ENCODE measurements around the gene LRIT2. TPM values are rescaled to one million over a fixed set of nuclear protein-coding genes. Genes with fewer than 3 reads are reported as not detected.

LRIT2 gene
- total RNA-seq, 1 experiment from 2014 or later: not detected

- Mint-ChIP-seq H3K4me3 (ENCODE audit: unreplicated experiment) (no peak overlapping the region), H3K9me3 (ENCODE audit: unreplicated experiment) (no peaks in the 10 kb centered on the region), H3K4me1 (ENCODE audit: insufficient read depth, unreplicated experiment) (peaks cover 8% of the 10 kb centered on the region), H3K27me3 (ENCODE audit: insufficient read depth, unreplicated experiment) (peaks cover 14% of the 10 kb centered on the region), H3K27ac (ENCODE audit: low read depth, unreplicated experiment) (no peak overlapping the region), H3K36me3 (ENCODE audit: insufficient read depth, unreplicated experiment) (no peaks in the 10 kb centered on the region)
- CTCF ChIA-PET: interaction anchor here (0.6 to 8.5 kb wide), 24 partner anchors 9 to 499 kb away, joined by 3 to 164 read pairs (median 4); no protein-coding TSS in a partner anchor
- TF ChIP-seq, protein P1, sequence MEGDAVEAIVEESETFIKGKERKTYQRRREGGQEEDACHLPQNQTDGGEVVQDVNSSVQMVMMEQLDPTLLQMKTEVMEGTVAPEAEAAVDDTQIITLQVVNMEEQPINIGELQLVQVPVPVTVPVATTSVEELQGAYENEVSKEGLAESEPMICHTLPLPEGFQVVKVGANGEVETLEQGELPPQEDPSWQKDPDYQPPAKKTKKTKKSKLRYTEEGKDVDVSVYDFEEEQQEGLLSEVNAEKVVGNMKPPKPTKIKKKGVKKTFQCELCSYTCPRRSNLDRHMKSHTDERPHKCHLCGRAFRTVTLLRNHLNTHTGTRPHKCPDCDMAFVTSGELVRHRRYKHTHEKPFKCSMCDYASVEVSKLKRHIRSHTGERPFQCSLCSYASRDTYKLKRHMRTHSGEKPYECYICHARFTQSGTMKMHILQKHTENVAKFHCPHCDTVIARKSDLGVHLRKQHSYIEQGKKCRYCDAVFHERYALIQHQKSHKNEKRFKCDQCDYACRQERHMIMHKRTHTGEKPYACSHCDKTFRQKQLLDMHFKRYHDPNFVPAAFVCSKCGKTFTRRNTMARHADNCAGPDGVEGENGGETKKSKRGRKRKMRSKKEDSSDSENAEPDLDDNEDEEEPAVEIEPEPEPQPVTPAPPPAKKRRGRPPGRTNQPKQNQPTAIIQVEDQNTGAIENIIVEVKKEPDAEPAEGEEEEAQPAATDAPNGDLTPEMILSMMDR (IDR thresholded peaks at IDR 0.05; ENCODE audit: unreplicated experiment): no peak
- no TSS peak for BruUV-seq (replicated peaks)
- POLR2A ChIA-PET: no interaction called here
- intact Hi-C loops (cut with micrococcal nuclease): loop anchor here (1.0 to 10.0 kb wide), 3 partner anchors 112 to 481 kb away; no protein-coding TSS in a partner anchor
- no peak for DNase-seq (ENCODE audit: unreplicated experiment)
These were observed 38.4 kb upstream of the LRIT2 start for GRCh38 chr10:84263716-84264115.

GRCh38 chr10:84262190-84262956, 37.0 kb upstream of the LRIT2 start:
- Mint-ChIP-seq H3K27me3 (ENCODE audit: insufficient read depth, unreplicated experiment) (peaks cover 14% of the 10 kb centered on the region), H3K4me1 (ENCODE audit: insufficient read depth, unreplicated experiment) (no peaks in the 10 kb centered on the region), H3K27ac (ENCODE audit: low read depth, unreplicated experiment) (no peak overlapping the region), H3K9me3 (ENCODE audit: unreplicated experiment) (no peaks in the 10 kb centered on the region), H3K4me3 (ENCODE audit: unreplicated experiment) (no peak overlapping the region), H3K36me3 (ENCODE audit: insufficient read depth, unreplicated experiment) (no peaks in the 10 kb centered on the region)
- no peak for DNase-seq (ENCODE audit: unreplicated experiment)
- CTCF ChIA-PET: interaction anchor here (0.8 to 8.5 kb wide), 5 partner anchors 14 to 771 kb away, joined by 3 to 164 read pairs (median 6); no protein-coding TSS in a partner anchor
- TF ChIP-seq, protein P1 (IDR thresholded peaks at IDR 0.05; ENCODE audit: unreplicated experiment): no peak
- POLR2A ChIA-PET: no interaction called here
- intact Hi-C loops (cut with micrococcal nuclease): loop anchor here (10.0 kb wide), 1 partner anchor 482 kb away; no protein-coding TSS in a partner anchor
- BruUV-seq (replicated peaks): no TSS peak

DNA sequence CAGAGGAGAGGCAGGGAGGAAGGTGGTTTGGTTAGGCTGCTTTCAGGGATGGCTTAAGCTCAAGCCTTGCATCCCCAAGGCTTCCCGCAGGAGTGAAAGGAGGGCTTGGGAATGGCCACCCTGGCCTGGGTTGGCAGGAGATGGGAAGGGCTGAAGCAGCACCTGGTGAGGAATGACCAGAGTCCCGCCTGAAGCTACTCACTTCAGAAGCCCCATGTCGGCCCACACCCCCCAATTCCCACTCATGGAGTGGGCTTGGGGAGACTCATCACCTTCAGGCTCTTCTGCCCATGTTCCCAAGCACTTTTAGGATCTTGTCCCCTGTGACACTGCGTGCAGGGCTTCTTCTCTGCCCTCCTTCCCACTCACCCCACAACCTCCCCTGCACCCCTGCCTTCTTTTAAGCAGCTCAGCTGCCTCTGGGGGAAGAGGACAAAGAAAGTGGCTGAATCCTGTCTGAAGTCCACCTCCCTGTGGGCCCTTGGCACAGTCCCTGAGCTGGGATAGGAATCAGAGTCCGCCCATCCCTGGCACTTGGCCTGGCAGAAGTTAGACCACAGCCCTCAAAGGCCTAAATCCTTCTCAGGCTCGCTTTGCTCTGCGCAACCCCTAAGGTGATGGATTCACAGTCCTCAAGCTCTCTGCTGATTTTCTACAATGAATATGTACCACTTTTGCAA, 36.0 kb upstream of the LRIT2 start:
- no TSS peak for BruUV-seq (replicated peaks)
- H3K27me3 Mint-ChIP-seq (ENCODE audit: insufficient read depth, unreplicated experiment): peaks cover 14% of the 10 kb centered on the region
- ChIA-PET POLR2A (no interaction called here), CTCF (interaction anchor here (0.6 to 1.9 kb wide), 3 partner anchors 10 to 1524 kb away, joined by 3 to 16 read pairs (median 3); no protein-coding TSS in a partner anchor)
- TF ChIP-seq, protein P1 (IDR thresholded peaks at IDR 0.05; ENCODE audit: unreplicated experiment): no peak
- no peaks in the 10 kb centered on the region for H3K9me3 Mint-ChIP-seq (ENCODE audit: unreplicated experiment)
- no peak overlapping the region for H3K27ac Mint-ChIP-seq (ENCODE audit: low read depth, unreplicated experiment)
- no peak overlapping the region for H3K4me3 Mint-ChIP-seq (ENCODE audit: unreplicated experiment)
- no peaks in the 10 kb centered on the region for H3K36me3 Mint-ChIP-seq (ENCODE audit: insufficient read depth, unreplicated experiment)
- DNase-seq (ENCODE audit: unreplicated experiment): no peak
- intact Hi-C loops (cut with micrococcal nuclease): loop anchor here (10.0 kb wide), 1 partner anchor 483 kb away; no protein-coding TSS in a partner anchor
- no peaks in the 10 kb centered on the region for H3K4me1 Mint-ChIP-seq (ENCODE audit: insufficient read depth, unreplicated experiment)

GRCh38 chr10:84258034-84258695, 32.8 kb upstream of the LRIT2 start:
- intact Hi-C loops (cut with micrococcal nuclease): no loop called here
- BruUV-seq (replicated peaks): no TSS peak
- no peaks in the 10 kb centered on the region for H3K9me3 Mint-ChIP-seq (ENCODE audit: unreplicated experiment)
- H3K27ac Mint-ChIP-seq (ENCODE audit: low read depth, unreplicated experiment): no peak overlapping the region
- H3K36me3 Mint-ChIP-seq (ENCODE audit: insufficient read depth, unreplicated experiment): no peaks in the 10 kb centered on the region
- ChIA-PET CTCF (interaction anchor here (1.3 to 1.7 kb wide), 2 partner anchors 10 to 279 kb away, joined by 4 to 6 read pairs; no protein-coding TSS in a partner anchor), POLR2A (no interaction called here)
- DNase-seq (ENCODE audit: unreplicated experiment): no peak
- H3K27me3 Mint-ChIP-seq (ENCODE audit: insufficient read depth, unreplicated experiment): peaks cover 20% of the 10 kb centered on the region
- H3K4me3 Mint-ChIP-seq (ENCODE audit: unreplicated experiment): no peak overlapping the region
- TF ChIP-seq, protein P1 (IDR thresholded peaks at IDR 0.05; ENCODE audit: unreplicated experiment): no peak
- no peaks in the 10 kb centered on the region for H3K4me1 Mint-ChIP-seq (ENCODE audit: insufficient read depth, unreplicated experiment)

Data from MCF 10A (cell line).